Bone marrow (tissue), 2 donors: ENCODE results near the gene COL18A1.
"Not testable (repeated sequence)": the region's sequence is repeated elsewhere in the genome, so short reads cannot be mapped to it uniquely, and the experiment has no call there.

Experiments
- DNase-seq, 2 donors: peaks; one replicate each; lab custom pipeline; 2025; lab: John Stamatoyannopoulos, UW

Gene COL18A1

DNA sequence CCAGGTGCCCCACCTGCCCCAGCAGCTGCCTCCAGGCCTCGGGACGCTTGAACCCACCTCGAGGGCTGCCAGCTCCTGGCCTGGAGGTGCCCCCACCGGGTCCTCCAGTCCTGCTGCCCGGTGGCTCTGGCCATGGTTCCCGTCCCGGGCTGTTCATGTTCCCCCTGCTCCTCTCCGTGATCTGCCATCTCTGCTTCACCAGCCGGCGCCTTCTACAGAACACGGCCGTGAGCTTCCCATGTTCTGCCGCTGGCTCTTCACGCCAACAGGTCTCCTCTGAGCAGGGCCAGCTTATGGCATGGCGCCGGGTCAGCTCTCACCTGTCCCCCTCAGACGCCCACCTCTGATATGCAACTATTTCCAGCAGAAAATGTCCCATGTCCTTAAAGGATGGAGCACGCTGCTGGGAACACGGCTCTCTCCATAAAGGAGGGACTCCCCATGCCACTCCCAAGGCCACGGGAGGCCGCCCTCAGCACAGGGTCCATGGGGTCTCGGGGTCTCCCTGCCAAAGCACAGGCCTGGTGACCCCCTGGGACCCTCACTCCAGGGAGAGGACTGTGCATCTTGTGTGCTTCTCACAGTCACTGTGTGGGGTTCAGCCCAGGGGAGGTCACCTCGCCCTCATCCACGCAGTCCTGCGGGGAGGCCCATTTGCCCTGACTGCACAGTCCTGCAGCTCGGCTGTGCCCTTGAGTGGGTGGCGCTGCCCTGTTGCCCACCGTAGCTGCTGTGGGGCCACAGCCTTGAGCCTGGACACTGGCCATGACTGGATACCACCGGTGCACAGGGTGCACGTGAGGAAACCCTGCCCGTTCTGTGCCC lies 36.7 kb downstream of the COL18A1 start:
- DNase-seq: no peak

DNA sequence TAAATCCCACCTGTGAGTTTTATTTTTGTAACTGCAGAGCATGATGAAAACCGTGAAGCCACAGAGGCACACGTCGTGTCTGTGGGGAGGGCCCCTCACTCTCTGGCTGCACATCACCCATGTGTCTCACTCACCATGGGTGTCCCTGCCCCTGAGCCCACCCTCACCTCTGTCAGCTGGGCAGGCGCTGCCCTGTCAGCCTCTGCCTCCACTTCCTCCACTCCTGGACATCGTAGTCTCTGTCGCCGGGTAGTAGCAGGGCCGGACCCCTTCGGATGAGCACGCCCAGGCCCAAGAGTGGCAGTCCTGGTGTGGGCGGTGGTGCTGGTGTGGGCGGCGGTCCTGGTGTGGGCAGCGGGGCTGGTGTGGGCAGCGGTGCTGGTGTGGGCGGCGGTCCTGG lies 37.3 kb downstream of the COL18A1 start:
- DNase-seq: no peak

DNA sequence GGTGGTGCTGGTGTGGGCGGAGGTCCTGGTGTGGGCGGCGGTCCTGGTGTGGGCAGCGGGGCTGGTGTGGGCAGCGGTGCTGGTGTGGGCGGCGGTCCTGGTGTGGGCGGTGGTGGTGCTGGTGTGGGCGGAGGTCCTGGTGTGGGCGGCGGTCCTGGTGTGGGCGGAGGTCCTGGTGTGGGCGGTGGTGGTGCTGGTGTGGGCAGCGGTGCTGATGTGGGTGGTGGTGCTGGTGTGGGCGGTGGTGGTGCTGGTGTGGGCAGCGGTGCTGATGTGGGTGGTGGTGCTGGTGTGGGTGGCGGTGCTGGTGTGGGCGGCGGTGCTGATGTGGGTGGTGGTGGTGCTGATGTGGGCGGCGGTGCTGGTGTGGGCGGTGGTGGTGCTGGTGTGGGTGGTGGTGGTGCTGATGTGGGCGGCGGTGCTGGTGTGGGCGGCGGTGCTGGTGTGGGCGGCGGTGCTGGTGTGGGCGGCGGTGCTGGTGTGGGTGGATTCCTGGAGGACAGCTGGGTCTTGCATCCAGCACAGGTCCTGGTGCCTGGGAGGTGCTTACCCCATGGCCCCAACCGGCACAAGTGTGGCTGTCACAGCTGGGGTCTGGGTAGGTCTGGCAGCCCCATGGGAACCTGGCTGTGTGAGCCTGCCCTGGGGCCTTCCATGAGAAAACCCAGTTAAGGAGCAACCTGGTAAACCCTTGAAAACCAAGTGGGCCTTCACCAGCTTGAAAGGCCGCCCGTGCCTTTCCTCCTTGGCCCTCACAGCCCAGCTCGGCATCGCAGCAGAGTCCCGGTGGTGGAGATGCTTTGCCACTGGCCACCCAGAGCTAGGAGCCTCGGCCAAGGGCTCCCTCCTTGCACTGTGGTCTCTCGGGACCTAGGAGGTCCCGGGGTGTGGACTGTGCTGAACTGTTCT lies 38.0 kb downstream of the COL18A1 start:
- DNase-seq: not testable (repeated sequence)

DNA sequence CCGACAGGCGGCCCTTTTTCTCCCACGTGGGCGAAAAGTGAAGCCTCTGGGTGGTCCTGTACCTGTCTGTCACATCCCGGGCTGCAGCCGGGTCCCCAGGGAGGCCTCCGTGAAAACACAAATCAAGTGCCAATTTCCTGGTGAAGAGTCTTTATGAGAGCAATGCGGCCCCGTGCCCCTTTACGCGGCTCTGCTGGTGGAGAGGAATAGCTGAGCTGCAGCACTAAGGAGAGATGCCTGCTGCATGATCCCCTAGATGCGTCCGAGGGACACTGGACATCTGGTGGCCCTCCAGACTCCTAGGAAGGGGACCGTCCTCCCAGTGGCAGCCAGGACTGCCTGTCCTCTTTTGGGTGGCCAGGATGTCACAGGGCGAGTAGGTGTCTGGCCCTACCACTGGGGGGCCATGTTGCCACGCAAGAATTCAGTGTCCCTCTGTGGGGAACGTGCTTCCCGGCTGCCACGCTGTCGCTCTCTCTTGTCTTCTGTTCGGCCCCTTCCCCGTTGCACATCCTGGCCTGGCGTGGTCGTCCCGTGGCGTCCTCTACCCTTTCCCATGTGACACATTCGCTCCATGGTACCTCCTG lies 38.7 kb downstream of the COL18A1 start:
- DNase-seq: no peak

DNA sequence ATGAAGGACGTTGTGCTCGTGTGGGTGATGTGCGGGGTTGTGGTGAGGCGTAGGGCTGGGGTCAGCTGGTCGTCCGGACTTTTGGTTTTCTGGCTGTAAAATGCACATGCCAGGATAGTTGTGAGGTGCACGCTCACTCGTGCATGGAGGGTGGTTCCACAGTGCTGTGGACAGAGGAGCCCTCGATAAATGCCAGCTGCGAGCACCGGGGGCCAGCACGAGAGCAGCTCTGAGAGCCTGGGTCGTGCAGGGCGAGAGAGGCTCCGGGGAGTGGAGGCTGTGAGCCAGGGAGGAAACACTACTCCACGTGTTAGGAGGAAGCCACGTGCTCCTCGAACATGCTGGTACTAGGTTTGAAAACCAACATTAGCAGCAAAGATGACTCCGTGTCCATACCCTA lies 39.4 kb downstream of the COL18A1 start:
- no peak for DNase-seq

DNA sequence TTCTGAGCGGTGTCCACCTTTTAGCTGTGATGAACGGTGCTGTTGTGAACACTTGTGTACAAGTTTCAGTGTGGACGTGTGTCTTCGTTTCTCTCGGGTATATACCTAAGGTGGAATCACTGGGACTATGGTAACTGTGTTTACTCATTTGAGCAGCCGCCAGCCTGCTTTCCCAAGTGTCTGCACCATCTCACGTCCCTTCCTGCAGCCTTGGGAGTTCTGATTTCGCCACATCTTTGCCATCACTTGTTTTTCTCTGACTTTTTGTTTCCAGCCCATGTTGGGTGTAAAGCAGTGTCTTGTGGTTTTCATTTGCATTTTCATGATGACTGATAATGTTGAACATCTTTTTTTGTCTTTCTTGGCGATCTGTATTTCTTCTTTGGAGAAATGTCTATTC lies 40.4 kb downstream of the COL18A1 start:
- DNase-seq: no peak

- no peak for DNase-seq
These were observed 42.9 kb downstream of the COL18A1 start for GRCh38 chr21:45447821-45448220.

GRCh38 chr21:45448283-45448809 lies 43.4 kb downstream of the COL18A1 start:
- no peak for DNase-seq

DNA sequence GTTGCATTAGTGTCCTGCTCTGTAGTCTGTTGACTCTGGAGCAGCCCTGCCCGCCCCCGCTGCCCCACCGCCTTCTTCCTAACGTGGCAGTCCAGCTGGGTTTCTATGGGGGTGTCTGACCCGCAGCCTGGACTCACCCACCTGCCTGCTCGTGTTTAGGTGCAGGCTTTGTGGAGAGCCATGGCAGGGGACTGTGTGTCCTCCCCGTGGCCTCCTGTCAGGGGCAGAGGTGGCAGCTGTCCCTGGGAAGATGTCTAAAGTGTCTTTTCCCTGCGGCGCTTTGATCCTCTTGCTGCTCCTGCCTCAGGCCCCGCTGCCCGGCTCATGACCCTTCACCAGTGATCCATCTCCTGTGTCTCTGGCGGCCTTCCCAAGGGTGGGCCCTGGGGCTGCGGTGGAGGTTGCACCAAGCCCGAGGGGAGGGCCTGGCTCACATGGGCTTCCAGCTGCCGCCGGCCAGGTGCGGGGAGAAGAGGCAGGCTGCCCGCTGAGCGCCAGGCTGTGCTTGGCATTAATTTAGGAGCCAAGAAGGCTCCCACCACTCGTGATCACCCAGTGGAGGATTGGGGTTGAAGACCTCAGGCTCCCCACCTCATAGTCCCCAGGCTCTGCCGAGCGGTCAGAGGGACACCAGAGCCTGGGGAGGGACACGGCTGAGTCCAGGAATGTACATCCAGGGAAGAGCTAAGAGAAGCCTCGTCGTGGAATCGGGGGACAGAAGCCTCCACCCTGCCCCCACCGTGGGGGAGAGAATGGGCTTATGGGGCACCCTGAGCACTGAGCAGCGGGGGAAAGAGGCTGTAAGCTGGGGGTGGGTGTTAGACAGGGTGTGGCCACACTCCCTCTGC lies 44.1 kb downstream of the COL18A1 start:
- DNase-seq: no peak

DNA sequence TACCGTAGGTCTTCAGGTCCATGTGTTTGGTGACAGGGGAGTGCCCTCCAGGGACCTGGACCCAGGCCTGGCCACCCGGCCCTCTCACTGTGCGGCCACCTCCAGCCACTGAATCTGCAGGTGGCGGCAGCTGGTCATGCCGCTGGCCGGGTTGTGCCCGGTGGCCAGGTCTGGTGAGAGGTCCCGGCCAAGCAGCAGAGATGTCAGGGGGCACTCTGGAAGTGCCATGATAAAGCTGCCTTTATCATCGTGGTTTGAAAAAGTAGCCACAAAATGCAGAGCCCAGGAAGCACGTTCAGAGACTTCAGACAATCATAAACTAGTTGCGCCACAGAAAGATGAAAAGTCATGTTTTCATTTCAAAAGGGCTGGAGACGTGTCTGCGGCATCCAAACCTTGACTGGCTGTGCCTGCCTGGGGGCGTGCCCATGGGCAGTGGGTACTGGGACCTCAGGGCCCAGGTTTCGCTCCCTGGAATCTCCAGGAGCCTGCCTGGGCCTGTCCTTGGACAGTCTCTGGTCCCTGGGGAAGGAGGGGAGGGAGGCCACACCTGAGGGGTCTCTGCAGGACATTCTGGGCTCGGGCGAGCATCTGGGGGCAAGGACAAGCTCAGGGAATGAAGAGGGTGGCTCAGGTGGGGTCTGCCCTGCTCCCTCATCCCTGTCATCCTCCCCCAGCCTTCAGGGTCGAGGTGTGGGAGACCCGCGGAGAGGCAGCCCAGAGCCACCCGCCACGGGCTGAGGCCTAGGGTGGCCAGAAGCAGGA lies 44.9 kb downstream of the COL18A1 start:
- no peak for DNase-seq

GRCh38 chr21:45450423-45451090 lies 45.6 kb downstream of the COL18A1 start:
- DNase-seq: no peak

- DNase-seq: no peak
These were observed 46.3 kb downstream of the COL18A1 start for GRCh38 chr21:45451091-45451740.

DNA sequence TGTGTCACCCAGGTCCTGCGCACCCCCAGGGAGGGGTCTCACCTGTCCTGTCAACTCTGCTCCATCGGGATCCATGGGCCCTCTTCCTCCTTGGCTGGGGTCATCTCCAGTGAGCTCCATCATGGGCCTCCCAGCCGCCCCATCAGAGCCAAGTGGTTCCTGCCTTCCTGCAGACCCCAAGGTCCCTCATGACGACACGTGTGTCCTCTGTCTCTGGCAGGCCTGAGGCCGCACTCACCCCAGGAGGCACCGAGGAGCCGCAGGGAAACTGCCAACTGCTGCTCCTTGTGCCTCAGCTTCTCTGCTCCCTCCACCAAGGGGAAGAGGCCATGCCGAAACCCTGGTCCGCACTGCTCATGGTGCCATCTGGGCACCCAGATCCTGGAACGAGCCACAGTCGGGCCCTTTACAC lies 46.8 kb downstream of the COL18A1 start:
- DNase-seq: no peak

- DNase-seq: no peak
These were observed 47.8 kb downstream of the COL18A1 start for GRCh38 chr21:45452696-45453307.

DNA sequence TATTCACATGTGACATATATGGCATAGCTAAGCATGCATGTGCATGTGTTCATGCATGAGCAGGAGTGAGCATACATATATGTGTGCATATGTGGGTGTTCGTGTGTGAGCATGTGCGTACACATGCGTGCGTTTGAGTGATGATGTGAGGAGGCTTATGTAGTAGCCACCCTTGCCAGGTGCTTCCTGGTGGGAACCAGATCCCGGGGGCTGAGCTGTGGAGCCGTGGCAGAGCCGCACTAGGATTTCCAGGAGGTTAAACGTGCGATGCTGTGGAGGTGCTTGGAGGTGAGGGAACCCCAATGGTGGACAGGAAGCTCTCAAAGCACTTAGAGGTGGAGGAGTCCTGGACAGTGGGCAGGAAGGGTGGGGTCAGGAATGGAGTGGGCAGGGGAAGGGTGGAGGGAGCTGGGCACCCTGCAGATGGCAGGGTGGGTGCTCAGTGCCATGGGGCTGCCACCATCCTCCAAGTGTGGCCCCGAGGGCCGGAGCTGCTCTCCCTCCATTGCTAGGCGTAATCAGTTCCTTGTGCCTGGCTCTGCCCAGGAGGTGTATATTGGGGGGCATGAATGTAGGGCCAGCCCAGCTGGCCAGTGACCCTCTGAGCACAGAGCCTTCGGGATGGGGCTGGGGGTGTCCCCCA lies 48.5 kb downstream of the COL18A1 start:
- DNase-seq: no peak

GRCh38 chr21:45454060-45454925 lies 49.3 kb downstream of the COL18A1 start:
- DNase-seq: no peak

GRCh38 chr21:45454926-45455673 lies 50.1 kb downstream of the COL18A1 start:
- DNase-seq: no peak
